Neural progenitor cell (in vitro differentiated cells): Measurements from ENCODE around the gene UBE2Z. TPM values are rescaled to one million over a fixed set of nuclear protein-coding genes. Genes with fewer than 3 reads are reported as not detected.

Experiments
- DNase-seq: peaks from one replicate; pipeline ENCODE4 v3.0.0-alpha.2; 2016; ENCODE audit warnings: low spot score
- H2AFZ ChIP-seq: fragments of 200-600 bp; sonication (generic); replicated peaks from 2 replicates; pipeline ENCODE4 v1.6.1; 2016; ENCODE audit warnings: antibody characterized with exemption
- H3F3A ChIP-seq: fragments of 200-600 bp; sonication (generic); 2 replicates; pipeline ENCODE4 v1.6.1; 2016; ENCODE audit warnings: antibody characterized with exemption, low read depth
- H3K27ac ChIP-seq: fragments of 200-600 bp; sonication (generic); 2 replicates; pipeline ENCODE4 v1.5.1; 2016; ENCODE audit warnings: mild to moderate bottlenecking
- H3K27me3 ChIP-seq: fragments of 200-600 bp; sonication (generic); 2 replicates; pipeline ENCODE4 v1.6.1; 2016; ENCODE audit warnings: mild to moderate bottlenecking, moderate library complexity
- H3K36me3 ChIP-seq: fragments of 200-600 bp; sonication (generic); 2 replicates; pipeline ENCODE4 v1.5.1; 2016
- H3K4me1 ChIP-seq: fragments of 200-600 bp; sonication (generic); 2 replicates; pipeline ENCODE4 v1.6.1; 2016; ENCODE audit warnings: mixed run types
- H3K4me2 ChIP-seq: fragments of 200-600 bp; sonication (generic); 2 replicates; pipeline ENCODE4 v1.6.1; 2016
- H3K4me3 ChIP-seq: fragments of 200-600 bp; sonication (generic); 2 replicates; pipeline ENCODE4 v1.5.1; 2016
- H3K79me2 ChIP-seq: fragments of 200-600 bp; sonication (generic); 2 replicates; pipeline ENCODE4 v1.6.1; 2016; ENCODE audit warnings: low read depth
- H3K9ac ChIP-seq: fragments of 200-600 bp; sonication (generic); 2 replicates; pipeline ENCODE4 v1.6.1; 2016
- H3K9me3 ChIP-seq: fragments of 200-600 bp; sonication (generic); 2 replicates; pipeline ENCODE4 v1.5.1; 2016; ENCODE audit warnings: low read depth
- H4K20me1 ChIP-seq: fragments of 200-600 bp; sonication (generic); 2 replicates; pipeline ENCODE4 v1.6.1; 2016; ENCODE audit warnings: low read depth
- H3K27ac Mint-ChIP-seq: 3 replicates; pipeline ENCODE4 v1.8.0; 2021; ENCODE audit warnings: mixed read lengths
- H3K27me3 Mint-ChIP-seq: 2 replicates; pipeline ENCODE4 v1.8.0; 2022; ENCODE audit warnings: low read depth, mild to moderate bottlenecking, inconsistent platforms, moderate library complexity, mixed read lengths; ENCODE audit not compliant: insufficient read depth
- H3K36me3 Mint-ChIP-seq: 3 replicates; pipeline ENCODE4 v1.8.0; 2021; ENCODE audit warnings: mixed read lengths
- H3K4me1 Mint-ChIP-seq: 3 replicates; pipeline ENCODE4 v1.8.0; 2021; ENCODE audit warnings: mixed read lengths
- H3K4me3 Mint-ChIP-seq: 3 replicates; pipeline ENCODE4 v1.8.0; 2021; ENCODE audit warnings: mild to moderate bottlenecking, moderate library complexity, mixed read lengths
- H3K9me3 Mint-ChIP-seq: 3 replicates; pipeline ENCODE4 v1.8.0; 2020; ENCODE audit warnings: mixed read lengths
- CTCF ChIP-seq: fragments of 200-600 bp; sonication (generic); IDR thresholded peaks from 2 replicates; pipeline ENCODE4 v1.5.1; 2017; ENCODE audit warnings: antibody characterized with exemption, mild to moderate bottlenecking
- EZH2 ChIP-seq: fragments of 200-600 bp; sonication (generic); IDR thresholded peaks from 2 replicates; pipeline ENCODE4 v1.6.1; 2017; ENCODE audit warnings: antibody characterized with exemption, mild to moderate bottlenecking, moderate library complexity
- EZH2phosphoT487 ChIP-seq: fragments of 200-600 bp; sonication (generic); IDR thresholded peaks from 2 replicates; pipeline ENCODE4 v1.6.1; 2017; ENCODE audit warnings: antibody characterized with exemption
- total RNA-seq: library from RNA; depleted of rRNA; stranded (reverse); fragments of >200 nt; gene quantifications from 2 replicates; pipeline ENCODE4 v1.2.3, GENCODE V29; 2015; ENCODE audit warnings: low replicate concordance

UBE2Z gene
- total RNA-seq, 1 donor from 2014 or later = 45.5 TPM

- no peak for DNase-seq
- H3K9me3 ChIP-seq = no peaks in the 10 kb centered on the region
- no peak for TF ChIP-seq EZH2
- H3K9me3 Mint-ChIP-seq = no peaks in the 10 kb centered on the region
- no peak overlapping the region for H3K9ac ChIP-seq
- no peaks in the 10 kb centered on the region for H3K36me3 ChIP-seq
- no peaks in the 10 kb centered on the region for H3K27me3 ChIP-seq
- no peak overlapping the region for H3K4me3 ChIP-seq
- no peak overlapping the region for H3K27ac ChIP-seq
- H3K4me1 Mint-ChIP-seq = peaks cover 12% of the 10 kb centered on the region
- no peaks in the 10 kb centered on the region for H4K20me1 ChIP-seq
- H3K79me2 ChIP-seq = no peaks in the 10 kb centered on the region
- H3K4me2 ChIP-seq = no peak overlapping the region
- H3K27me3 Mint-ChIP-seq = peaks cover 4% of the 10 kb centered on the region
- H3K4me3 Mint-ChIP-seq = no peak overlapping the region
- H2AFZ ChIP-seq = no peak overlapping the region
- peaks cover 5% of the 10 kb centered on the region for H3K4me1 ChIP-seq
- H3K36me3 Mint-ChIP-seq = peaks cover 2% of the 10 kb centered on the region
- no peaks in the 10 kb centered on the region for H3F3A ChIP-seq
- no peak overlapping the region for H3K27ac Mint-ChIP-seq
Measured at GRCh38 chr17:48868916-48869500, 39.2 kb upstream of the UBE2Z start.

- Histone ChIP-seq H4K20me1 (no peaks in the 10 kb centered on the region), H3K4me1 (peaks cover 6% of the 10 kb centered on the region), H3K27me3 (no peaks in the 10 kb centered on the region), H3K4me3 (no peak overlapping the region), H3K79me2 (no peaks in the 10 kb centered on the region), H3K9ac (no peak overlapping the region), H3F3A (no peaks in the 10 kb centered on the region), H3K4me2 (no peak overlapping the region), H2AFZ (no peak overlapping the region), H3K27ac (no peak overlapping the region), H3K9me3 (no peaks in the 10 kb centered on the region), H3K36me3 (no peaks in the 10 kb centered on the region)
- no peak for TF ChIP-seq CTCF
- TF ChIP-seq EZH2 = no peak
- no peak for TF ChIP-seq EZH2phosphoT487
- no peak for DNase-seq
- Mint-ChIP-seq H3K9me3 (no peaks in the 10 kb centered on the region), H3K4me3 (no peak overlapping the region), H3K36me3 (peaks cover 2% of the 10 kb centered on the region), H3K27ac (no peak overlapping the region), H3K27me3 (peaks cover 2% of the 10 kb centered on the region), H3K4me1 (peaks cover 12% of the 10 kb centered on the region)
Measured at GRCh38 chr17:48869821-48870318, 38.3 kb upstream of the UBE2Z start.

- H3K9me3 ChIP-seq = no peaks in the 10 kb centered on the region
- no peaks in the 10 kb centered on the region for H4K20me1 ChIP-seq
- peaks cover 12% of the 10 kb centered on the region for H3K4me1 Mint-ChIP-seq
- no peak for TF ChIP-seq CTCF
- no peak for TF ChIP-seq EZH2phosphoT487
- no peak for TF ChIP-seq EZH2
- no peaks in the 10 kb centered on the region for H3K36me3 ChIP-seq
- no peaks in the 10 kb centered on the region for H3K9me3 Mint-ChIP-seq
- H3K79me2 ChIP-seq = no peaks in the 10 kb centered on the region
- no peak overlapping the region for H3K27ac ChIP-seq
- no peak overlapping the region for H3K4me2 ChIP-seq
- H3K27ac Mint-ChIP-seq = no peak overlapping the region
- H3K4me3 Mint-ChIP-seq = no peak overlapping the region
- H3K4me3 ChIP-seq = no peak overlapping the region
- H3F3A ChIP-seq = no peaks in the 10 kb centered on the region
- H2AFZ ChIP-seq = no peak overlapping the region
- H3K27me3 ChIP-seq = no peaks in the 10 kb centered on the region
- no peak overlapping the region for H3K9ac ChIP-seq
- peaks cover 6% of the 10 kb centered on the region for H3K4me1 ChIP-seq
- peaks cover 1% of the 10 kb centered on the region for H3K36me3 Mint-ChIP-seq
- no peak for DNase-seq
- peaks cover 2% of the 10 kb centered on the region for H3K27me3 Mint-ChIP-seq
Measured at GRCh38 chr17:48871035-48871550, 37.1 kb upstream of the UBE2Z start.
